ENCODE measurements around the gene C21orf58. TPM values are rescaled to one million over a fixed set of nuclear protein-coding genes. Genes with fewer than 3 reads are reported as not detected.
"Not testable (repeated sequence)": the region's sequence is repeated elsewhere in the genome, so short reads cannot be mapped to it uniquely, and the experiment has no call there.

Gene C21orf58
- 1 to 10 TPM; 3.6 to 3.9 (median 3.7) TPM for total RNA-seq

DNA sequence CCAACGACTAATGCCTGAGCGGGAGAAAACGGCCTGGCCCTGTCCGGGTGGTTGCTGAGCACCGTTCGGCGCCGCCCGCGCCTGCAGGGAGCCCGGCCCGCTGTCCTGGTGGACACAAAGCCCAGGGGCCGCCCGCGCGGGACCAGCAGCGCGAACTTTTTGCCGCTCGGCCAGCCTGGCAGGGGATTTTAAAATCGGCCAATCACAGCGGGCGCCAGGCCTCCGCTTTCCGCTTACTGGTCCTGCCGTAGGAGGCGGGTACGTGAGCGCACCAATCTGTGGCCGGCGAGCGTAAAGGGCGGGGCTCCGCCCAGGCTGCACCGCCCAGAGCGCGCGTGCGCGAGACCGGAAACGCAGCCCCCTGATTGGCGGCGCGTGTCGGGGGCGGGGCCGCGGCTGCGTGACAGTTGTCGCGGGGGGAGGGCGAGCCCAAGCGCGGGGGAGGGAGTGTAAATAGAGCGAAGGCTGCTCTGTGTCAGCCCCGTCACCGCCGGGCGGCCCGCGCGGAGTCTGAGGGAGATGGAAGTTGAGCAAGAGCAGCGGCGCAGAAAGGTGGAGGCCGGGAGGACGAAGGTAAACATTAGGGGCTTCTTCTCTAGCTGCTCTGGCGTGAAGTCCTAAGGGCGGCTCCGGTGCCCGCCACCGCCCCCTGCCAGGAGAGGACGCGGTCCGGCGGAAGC is at the start of gene C21orf58, which contains the start of gene PCNT:
TSS of gene C21orf58 (minus strand) at position 161 of the 680 bp plus-strand sequence. CDS start 1,132 bp downstream, outside the sequence.
TSS of gene PCNT (plus strand) at position 447 of the 680 bp plus-strand sequence. CDS start at position 520, 73 bp downstream.
- Mint-ChIP-seq H3K4me3 (peak within 1 kb of the TSS; percentile 92), H3K4me1 (ENCODE audit: low read depth) (peaks cover 35% of the 10 kb centered on the region), H3K36me3 (ENCODE audit: insufficient read depth) (peaks cover 5% of the 10 kb centered on the region), H3K9me3 (no peaks in the 10 kb centered on the region), H3K27me3 (ENCODE audit: low read depth) (no peaks in the 10 kb centered on the region)
- ATAC-seq, result peak; percentile 85 to 86
- DNase-seq, result peak; percentile 97

GRCh38 chr21:46372947-46373346 is 49.3 kb upstream of the C21orf58 start:
- DNase-seq, result not testable (repeated sequence)

DNA sequence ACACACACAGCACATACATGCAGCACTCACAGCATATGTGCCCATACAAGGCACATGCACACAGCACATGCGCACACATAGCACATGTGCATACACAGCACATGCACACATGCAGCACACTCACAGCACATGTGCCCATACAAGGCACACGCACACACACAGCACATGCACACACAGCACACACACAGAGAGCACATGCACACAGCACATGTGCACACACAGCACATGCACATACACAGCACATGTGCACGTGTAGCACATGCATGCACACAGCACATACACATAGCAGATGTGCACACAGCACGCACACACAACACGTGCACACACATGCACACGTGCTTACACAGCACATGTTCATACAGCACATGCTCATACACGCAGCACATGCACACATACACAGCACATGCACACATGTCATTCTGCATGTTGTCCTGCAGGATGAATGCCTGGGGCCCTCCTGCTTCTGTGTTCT is 48.4 kb upstream of the C21orf58 start:
- ATAC-seq (no peak), DNase-seq (no peak)
- Mint-ChIP-seq H3K36me3 (ENCODE audit: insufficient read depth) (peaks cover 8% of the 10 kb centered on the region), H3K4me3 (no peak overlapping the region), H3K9me3 (no peaks in the 10 kb centered on the region), H3K27me3 (ENCODE audit: low read depth) (no peaks in the 10 kb centered on the region), H3K4me1 (ENCODE audit: low read depth) (peaks cover 17% of the 10 kb centered on the region)

More at GRCh38 chr21:46372947-46373346, 49.3 kb upstream of the C21orf58 start:
- ATAC-seq; H3K9me3 Mint-ChIP-seq; H3K27me3 Mint-ChIP-seq (ENCODE audit: low read depth); H3K4me3 Mint-ChIP-seq: not testable (repeated sequence)
- Mint-ChIP-seq H3K36me3 (ENCODE audit: insufficient read depth) (peaks cover 12% of the 10 kb centered on the region), H3K4me1 (ENCODE audit: low read depth) (peaks cover 17% of the 10 kb centered on the region)

GRCh38 chr21:46371204-46372013 is 47.7 kb upstream of the C21orf58 start:
- DNase-seq (no peak), ATAC-seq (no peak)
- Mint-ChIP-seq H3K4me3 (no peak overlapping the region), H3K27me3 (ENCODE audit: low read depth) (no peaks in the 10 kb centered on the region), H3K4me1 (ENCODE audit: low read depth) (peaks cover 17% of the 10 kb centered on the region), H3K36me3 (ENCODE audit: insufficient read depth) (peaks cover 10% of the 10 kb centered on the region), H3K9me3 (no peaks in the 10 kb centered on the region)

GRCh38 chr21:46369520-46370235 is 46.0 kb upstream of the C21orf58 start:
- no peaks in the 10 kb centered on the region for H3K27me3 Mint-ChIP-seq (ENCODE audit: low read depth)
- H3K4me1 Mint-ChIP-seq (ENCODE audit: low read depth), result peaks cover 17% of the 10 kb centered on the region
- peaks cover 14% of the 10 kb centered on the region for H3K36me3 Mint-ChIP-seq (ENCODE audit: insufficient read depth)
- DNase-seq (no peak), ATAC-seq (no peak)
- H3K4me3 Mint-ChIP-seq, result no peak overlapping the region
- H3K9me3 Mint-ChIP-seq, result no peaks in the 10 kb centered on the region

GRCh38 chr21:46368533-46369285 is 45.0 kb upstream of the C21orf58 start:
- Mint-ChIP-seq H3K36me3 (ENCODE audit: insufficient read depth) (peaks cover 14% of the 10 kb centered on the region), H3K27me3 (ENCODE audit: low read depth) (no peaks in the 10 kb centered on the region)

DNA sequence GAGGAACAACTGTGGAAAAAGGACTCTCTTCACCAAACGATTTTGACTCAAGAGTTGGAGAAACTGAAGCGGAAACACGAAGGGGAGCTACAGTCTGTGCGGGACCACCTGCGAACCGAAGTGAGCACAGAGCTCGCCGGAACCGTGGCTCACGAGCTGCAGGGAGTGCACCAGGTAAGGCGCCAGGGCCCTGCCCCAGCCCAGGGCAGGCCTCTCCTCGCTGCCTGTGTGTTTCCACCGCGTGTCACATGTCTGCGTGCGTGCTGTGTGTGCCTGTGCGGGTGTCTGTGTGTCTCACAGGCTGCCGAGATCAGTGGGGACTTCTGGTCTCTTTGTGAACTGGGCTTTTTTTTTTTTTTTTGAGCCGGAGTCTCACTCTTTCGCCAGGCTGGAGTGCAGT is 43.3 kb upstream of the C21orf58 start:
- no peak overlapping the region for H3K4me3 Mint-ChIP-seq
- peaks cover 22% of the 10 kb centered on the region for H3K4me1 Mint-ChIP-seq (ENCODE audit: low read depth)
- ATAC-seq, result no peak

More at GRCh38 chr21:46368533-46369285, 45.0 kb upstream of the C21orf58 start:
- Mint-ChIP-seq H3K4me3 (peak overlapping the region; percentile 25), H3K4me1 (ENCODE audit: low read depth) (peaks cover 17% of the 10 kb centered on the region), H3K9me3 (no peaks in the 10 kb centered on the region)
- no peak for DNase-seq
- peak; percentile 90 to 97 for ATAC-seq

DNA sequence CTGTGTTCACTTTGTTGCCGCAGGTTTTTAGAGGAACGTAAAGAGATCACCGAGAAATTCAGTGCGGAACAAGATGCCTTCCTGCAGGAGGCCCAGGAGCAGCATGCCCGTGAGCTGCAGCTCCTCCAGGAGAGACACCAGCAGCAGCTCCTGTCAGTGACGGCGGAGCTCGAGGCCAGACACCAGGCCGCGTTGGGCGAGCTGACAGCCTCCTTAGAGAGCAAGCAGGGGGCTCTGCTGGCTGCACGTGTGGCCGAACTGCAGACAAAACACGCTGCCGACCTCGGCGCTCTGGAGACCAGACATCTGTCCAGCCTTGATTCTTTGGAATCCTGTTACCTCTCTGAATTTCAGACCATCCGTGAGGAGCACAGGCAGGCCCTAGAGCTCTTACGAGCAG is 42.9 kb upstream of the C21orf58 start:
- no peaks in the 10 kb centered on the region for H3K27me3 Mint-ChIP-seq (ENCODE audit: low read depth)
- H3K36me3 Mint-ChIP-seq (ENCODE audit: insufficient read depth), result peaks cover 17% of the 10 kb centered on the region
- DNase-seq (no peak), ATAC-seq (no peak)
- no peaks in the 10 kb centered on the region for H3K9me3 Mint-ChIP-seq
- peaks cover 25% of the 10 kb centered on the region for H3K4me1 Mint-ChIP-seq (ENCODE audit: low read depth)
- H3K4me3 Mint-ChIP-seq, result no peak overlapping the region

More for the DNA sequence above, 43.3 kb upstream of the C21orf58 start:
- DNase-seq, result no peak
- no peaks in the 10 kb centered on the region for H3K27me3 Mint-ChIP-seq (ENCODE audit: low read depth)
- peaks cover 17% of the 10 kb centered on the region for H3K36me3 Mint-ChIP-seq (ENCODE audit: insufficient read depth)
- H3K9me3 Mint-ChIP-seq, result no peaks in the 10 kb centered on the region

DNA sequence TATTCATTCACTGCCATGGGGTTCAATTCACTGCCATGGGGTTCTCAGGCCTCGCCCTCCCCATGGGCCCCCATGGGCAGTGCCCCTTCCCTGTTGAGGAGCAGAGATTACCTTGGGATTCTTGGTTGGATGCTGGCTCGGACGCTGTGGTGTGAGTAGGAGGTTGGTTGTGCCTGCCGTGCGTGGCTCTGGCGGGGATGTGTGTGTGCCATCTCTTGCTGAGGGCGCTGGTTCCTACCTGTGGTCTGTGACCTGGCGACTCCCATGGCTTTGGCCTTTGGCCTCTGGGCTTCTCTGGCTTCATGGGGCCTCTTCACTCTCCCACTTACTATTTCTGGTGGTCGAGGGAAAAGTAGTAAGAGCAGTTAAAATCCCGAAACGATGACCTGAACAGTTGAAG is 42.4 kb upstream of the C21orf58 start:
- H3K4me3 Mint-ChIP-seq, result no peak overlapping the region
- H3K9me3 Mint-ChIP-seq, result no peaks in the 10 kb centered on the region
- no peaks in the 10 kb centered on the region for H3K27me3 Mint-ChIP-seq (ENCODE audit: low read depth)
- DNase-seq (no peak), ATAC-seq (no peak)
- peaks cover 26% of the 10 kb centered on the region for H3K4me1 Mint-ChIP-seq (ENCODE audit: low read depth)
- H3K36me3 Mint-ChIP-seq (ENCODE audit: insufficient read depth), result peaks cover 19% of the 10 kb centered on the region

DNA sequence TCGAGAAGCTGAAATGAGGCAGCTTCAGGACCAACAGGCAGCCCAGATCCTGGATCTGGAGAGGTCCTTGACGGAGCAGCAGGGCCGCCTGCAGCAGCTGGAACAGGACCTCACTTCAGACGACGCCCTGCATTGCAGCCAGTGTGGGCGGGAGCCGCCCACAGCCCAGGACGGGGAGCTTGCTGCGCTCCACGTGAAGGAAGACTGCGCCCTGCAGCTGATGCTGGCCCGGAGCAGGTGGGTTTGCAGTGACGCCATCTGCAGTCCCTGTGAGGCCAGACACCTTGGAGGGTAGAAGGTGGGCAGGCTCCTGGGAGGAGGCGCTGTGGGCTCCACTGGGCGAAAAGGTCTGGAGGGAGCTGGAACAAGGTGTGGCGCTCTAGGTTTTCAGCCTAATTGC is 40.0 kb upstream of the C21orf58 start:
- ATAC-seq (no peak), DNase-seq (no peak)
- Mint-ChIP-seq H3K27me3 (ENCODE audit: low read depth) (no peaks in the 10 kb centered on the region), H3K36me3 (ENCODE audit: insufficient read depth) (peaks cover 25% of the 10 kb centered on the region), H3K4me1 (ENCODE audit: low read depth) (peaks cover 16% of the 10 kb centered on the region), H3K9me3 (no peaks in the 10 kb centered on the region), H3K4me3 (no peak overlapping the region)

GRCh38 chr21:46362946-46363345 is 39.3 kb upstream of the C21orf58 start:
- peaks cover 29% of the 10 kb centered on the region for H3K36me3 Mint-ChIP-seq (ENCODE audit: insufficient read depth)
- H3K27me3 Mint-ChIP-seq (ENCODE audit: low read depth), result no peaks in the 10 kb centered on the region
- no peak for DNase-seq
- H3K4me3 Mint-ChIP-seq, result no peak overlapping the region
- no peak for ATAC-seq
- H3K9me3 Mint-ChIP-seq, result no peaks in the 10 kb centered on the region
- H3K4me1 Mint-ChIP-seq (ENCODE audit: low read depth), result peaks cover 9% of the 10 kb centered on the region

GRCh38 chr21:46361935-46362334 is 38.3 kb upstream of the C21orf58 start:
- Mint-ChIP-seq H3K27me3 (ENCODE audit: low read depth) (no peaks in the 10 kb centered on the region), H3K4me3 (no peak overlapping the region), H3K36me3 (ENCODE audit: insufficient read depth) (peaks cover 34% of the 10 kb centered on the region), H3K9me3 (no peaks in the 10 kb centered on the region), H3K4me1 (ENCODE audit: low read depth) (peaks cover 9% of the 10 kb centered on the region)
- DNase-seq (no peak), ATAC-seq (no peak)

GRCh38 chr21:46361176-46361575 is 37.5 kb upstream of the C21orf58 start:
- ATAC-seq (no peak), DNase-seq (no peak)
- Mint-ChIP-seq H3K36me3 (ENCODE audit: insufficient read depth) (peaks cover 32% of the 10 kb centered on the region), H3K4me3 (no peak overlapping the region), H3K9me3 (no peaks in the 10 kb centered on the region), H3K27me3 (ENCODE audit: low read depth) (no peaks in the 10 kb centered on the region), H3K4me1 (ENCODE audit: low read depth) (peaks cover 9% of the 10 kb centered on the region)

Data from activated T-cell treated with anti-CD3 and anti-CD28 coated beads, Interleukin-2, amount 50 U/mL, for 4 hours (primary cell).